ENCODE measurements around the gene PRR5L.

- TF ChIP-seq CTCF (IDR thresholded peaks at IDR 0.05) (no peak), POLR2A (IDR thresholded peaks at IDR 0.05) (no peak)
These were observed 154.1 kb downstream of the PRR5L start for GRCh38 chr11:36450110-36450572.

Measured in thyroid gland (tissue), 4 donors.